ENCODE measurements around the gene SGMS1. TPM values are rescaled to one million over a fixed set of nuclear protein-coding genes. Genes with fewer than 3 reads are reported as not detected.

SGMS1 gene
- polyA plus RNA-seq, 2 of the 4 experiments (the other 2 are of a cell fraction), result 22.7 to 28.2 TPM

DNA sequence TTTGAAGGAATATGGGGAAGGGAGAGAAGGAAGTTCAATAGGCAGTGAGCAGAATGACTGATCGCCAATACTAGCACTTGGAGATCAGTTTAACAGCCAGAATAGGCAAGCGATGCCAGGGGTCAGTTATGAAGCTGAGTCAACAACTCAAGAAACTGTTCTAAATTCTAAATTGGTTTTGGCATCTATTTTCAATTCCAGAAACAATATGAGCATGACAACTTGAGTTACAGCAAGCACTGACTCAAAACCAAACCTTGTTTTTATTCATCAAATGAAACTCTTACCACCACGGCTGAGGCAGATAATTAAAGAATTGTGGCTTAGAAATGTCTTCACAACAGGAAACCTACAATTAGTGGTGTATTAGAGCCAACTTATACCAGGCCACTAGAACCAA is 192.0 kb downstream of the SGMS1 start:
- H3K27ac ChIP-seq, result no peak overlapping the region
- DNase-seq (ENCODE audit: low read depth in 1 of 2, low spot score in 1 of 2), result no peak
- no peak overlapping the region for H3K4me2 ChIP-seq
- ChIA-PET CTCF (interaction anchor here (1.4 kb wide), 1 partner anchor 10 kb away, joined by 3 read pairs; no protein-coding TSS in a partner anchor), POLR2A (no interaction called here)
- no peak for TF ChIP-seq POLR2AphosphoS2 (conservative IDR thresholded peaks at IDR 0.05; ENCODE audit: low read length)
- no peak for TF ChIP-seq HOXA7 (CRISPR knock-in tag; IDR thresholded peaks at IDR 0.05)
- TF ChIP-seq KDM5A (IDR thresholded peaks at IDR 0.05), result no peak
- TF ChIP-seq CBX8 (IDR thresholded peaks at IDR 0.05), result no peak
- TF ChIP-seq KDM1A (IDR thresholded peaks at IDR 0.05; ENCODE audit: low read depth), result no peak
- TF ChIP-seq HOXB13 (CRISPR knock-in tag; IDR thresholded peaks at IDR 0.05; ENCODE audit: low read depth), result no peak
- no peak for TF ChIP-seq EHMT2 (IDR thresholded peaks at IDR 0.05; ENCODE audit: low read depth)
- TF ChIP-seq, protein P1, sequence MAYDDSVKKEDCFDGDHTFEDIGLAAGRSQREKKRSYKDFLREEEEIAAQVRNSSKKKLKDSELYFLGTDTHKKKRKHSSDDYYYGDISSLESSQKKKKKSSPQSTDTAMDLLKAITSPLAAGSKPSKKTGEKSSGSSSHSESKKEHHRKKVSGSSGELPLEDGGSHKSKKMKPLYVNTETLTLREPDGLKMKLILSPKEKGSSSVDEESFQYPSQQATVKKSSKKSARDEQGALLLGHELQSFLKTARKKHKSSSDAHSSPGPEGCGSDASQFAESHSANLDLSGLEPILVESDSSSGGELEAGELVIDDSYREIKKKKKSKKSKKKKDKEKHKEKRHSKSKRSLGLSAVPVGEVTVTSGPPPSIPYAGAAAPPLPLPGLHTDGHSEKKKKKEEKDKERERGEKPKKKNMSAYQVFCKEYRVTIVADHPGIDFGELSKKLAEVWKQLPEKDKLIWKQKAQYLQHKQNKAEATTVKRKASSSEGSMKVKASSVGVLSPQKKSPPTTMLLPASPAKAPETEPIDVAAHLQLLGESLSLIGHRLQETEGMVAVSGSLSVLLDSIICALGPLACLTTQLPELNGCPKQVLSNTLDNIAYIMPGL (CRISPR knock-in tag; IDR thresholded peaks at IDR 0.05; ENCODE audit: borderline replicate concordance), result no peak
- TF ChIP-seq EP300 (IDR thresholded peaks at IDR 0.05), result no peak
- TF ChIP-seq FOXS1 (CRISPR knock-in tag; IDR thresholded peaks at IDR 0.05), result no peak
- no peak for TF ChIP-seq TP53 (CRISPR knock-in tag; IDR thresholded peaks at IDR 0.05)
- TF ChIP-seq RAD21 (conservative IDR thresholded peaks at IDR 0.05 in 1 of 2, IDR thresholded peaks at IDR 0.05 in 1 of 2), result no peak
- WGBS (ENCODE audit: missing lambda C conversion rate), result 94% methylated on average over 3 of the region's 3 CpGs
- H3K9me3 ChIP-seq, result no peaks in the 10 kb centered on the region
- no peak for ATAC-seq
- no peak for FAIRE-seq
- no peaks in the 10 kb centered on the region for H3K4me1 ChIP-seq
- H3K4me3 ChIP-seq, result no peak overlapping the region

DNA sequence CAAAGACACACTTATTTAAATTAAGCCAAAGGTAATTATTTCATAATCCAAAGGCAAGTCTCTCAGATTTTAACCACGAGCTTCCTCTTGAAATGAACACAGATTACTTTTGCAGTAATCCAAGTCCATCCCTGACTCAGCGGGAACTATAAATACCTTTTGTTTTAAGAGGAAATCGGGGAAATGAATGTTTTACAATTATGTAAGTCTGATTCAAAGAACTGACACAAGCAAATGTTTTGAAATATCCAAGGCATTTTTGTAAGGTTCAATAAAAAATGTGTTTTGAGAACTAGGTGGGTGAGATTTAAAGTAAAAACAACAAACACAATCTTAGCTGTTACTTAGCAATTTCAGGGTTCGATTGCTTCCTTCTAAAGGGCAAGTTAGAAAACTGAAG is 192.6 kb downstream of the SGMS1 start:
- FAIRE-seq (no peak), DNase-seq (ENCODE audit: low read depth in 1 of 2, low spot score in 1 of 2) (no peak), ATAC-seq (no peak)
- CTCF ChIA-PET, result no interaction called here
- no peak overlapping the region for H3K4me3 ChIP-seq
- H3K9me3 ChIP-seq, result no peaks in the 10 kb centered on the region
- TF ChIP-seq, protein P2, sequence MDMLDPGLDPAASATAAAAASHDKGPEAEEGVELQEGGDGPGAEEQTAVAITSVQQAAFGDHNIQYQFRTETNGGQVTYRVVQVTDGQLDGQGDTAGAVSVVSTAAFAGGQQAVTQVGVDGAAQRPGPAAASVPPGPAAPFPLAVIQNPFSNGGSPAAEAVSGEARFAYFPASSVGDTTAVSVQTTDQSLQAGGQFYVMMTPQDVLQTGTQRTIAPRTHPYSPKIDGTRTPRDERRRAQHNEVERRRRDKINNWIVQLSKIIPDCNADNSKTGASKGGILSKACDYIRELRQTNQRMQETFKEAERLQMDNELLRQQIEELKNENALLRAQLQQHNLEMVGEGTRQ (IDR thresholded peaks at IDR 0.05), result no peak
- TF ChIP-seq CHD4 (IDR thresholded peaks at IDR 0.05; ENCODE audit: borderline replicate concordance), result no peak
- no peak for TF ChIP-seq JUN (IDR thresholded peaks at IDR 0.05)
- TF ChIP-seq RARB (CRISPR knock-in tag; IDR thresholded peaks at IDR 0.05), result no peak
- TF ChIP-seq EHMT2 (IDR thresholded peaks at IDR 0.05; ENCODE audit: low read depth), result no peak
- TF ChIP-seq, protein P3, sequence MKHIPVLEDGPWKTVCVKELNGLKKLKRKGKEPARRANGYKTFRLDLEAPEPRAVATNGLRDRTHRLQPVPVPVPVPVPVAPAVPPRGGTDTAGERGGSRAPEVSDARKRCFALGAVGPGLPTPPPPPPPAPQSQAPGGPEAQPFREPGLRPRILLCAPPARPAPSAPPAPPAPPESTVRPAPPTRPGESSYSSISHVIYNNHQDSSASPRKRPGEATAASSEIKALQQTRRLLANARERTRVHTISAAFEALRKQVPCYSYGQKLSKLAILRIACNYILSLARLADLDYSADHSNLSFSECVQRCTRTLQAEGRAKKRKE (CRISPR knock-in tag; IDR thresholded peaks at IDR 0.05; ENCODE audit: low read depth), result no peak
- TF ChIP-seq, protein P4, sequence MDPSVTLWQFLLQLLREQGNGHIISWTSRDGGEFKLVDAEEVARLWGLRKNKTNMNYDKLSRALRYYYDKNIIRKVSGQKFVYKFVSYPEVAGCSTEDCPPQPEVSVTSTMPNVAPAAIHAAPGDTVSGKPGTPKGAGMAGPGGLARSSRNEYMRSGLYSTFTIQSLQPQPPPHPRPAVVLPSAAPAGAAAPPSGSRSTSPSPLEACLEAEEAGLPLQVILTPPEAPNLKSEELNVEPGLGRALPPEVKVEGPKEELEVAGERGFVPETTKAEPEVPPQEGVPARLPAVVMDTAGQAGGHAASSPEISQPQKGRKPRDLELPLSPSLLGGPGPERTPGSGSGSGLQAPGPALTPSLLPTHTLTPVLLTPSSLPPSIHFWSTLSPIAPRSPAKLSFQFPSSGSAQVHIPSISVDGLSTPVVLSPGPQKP (IDR thresholded peaks at IDR 0.05; ENCODE audit: low read depth, low read length), result no peak
- no peak for TF ChIP-seq PHF8 (IDR thresholded peaks at IDR 0.05; ENCODE audit: borderline replicate concordance, low read depth)
- TF ChIP-seq, protein P5, sequence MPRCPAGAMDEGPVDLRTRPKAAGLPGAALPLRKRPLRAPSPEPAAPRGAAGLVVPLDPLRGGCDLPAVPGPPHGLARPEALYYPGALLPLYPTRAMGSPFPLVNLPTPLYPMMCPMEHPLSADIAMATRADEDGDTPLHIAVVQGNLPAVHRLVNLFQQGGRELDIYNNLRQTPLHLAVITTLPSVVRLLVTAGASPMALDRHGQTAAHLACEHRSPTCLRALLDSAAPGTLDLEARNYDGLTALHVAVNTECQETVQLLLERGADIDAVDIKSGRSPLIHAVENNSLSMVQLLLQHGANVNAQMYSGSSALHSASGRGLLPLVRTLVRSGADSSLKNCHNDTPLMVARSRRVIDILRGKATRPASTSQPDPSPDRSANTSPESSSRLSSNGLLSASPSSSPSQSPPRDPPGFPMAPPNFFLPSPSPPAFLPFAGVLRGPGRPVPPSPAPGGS (IDR thresholded peaks at IDR 0.05), result no peak
- no peak for TF ChIP-seq JUNB (IDR thresholded peaks at IDR 0.05)
- TF ChIP-seq POLR2AphosphoS2 (conservative IDR thresholded peaks at IDR 0.05; ENCODE audit: low read length), result no peak
- no peak for TF ChIP-seq CEBPB (IDR thresholded peaks at IDR 0.05)
- TF ChIP-seq, protein P6, sequence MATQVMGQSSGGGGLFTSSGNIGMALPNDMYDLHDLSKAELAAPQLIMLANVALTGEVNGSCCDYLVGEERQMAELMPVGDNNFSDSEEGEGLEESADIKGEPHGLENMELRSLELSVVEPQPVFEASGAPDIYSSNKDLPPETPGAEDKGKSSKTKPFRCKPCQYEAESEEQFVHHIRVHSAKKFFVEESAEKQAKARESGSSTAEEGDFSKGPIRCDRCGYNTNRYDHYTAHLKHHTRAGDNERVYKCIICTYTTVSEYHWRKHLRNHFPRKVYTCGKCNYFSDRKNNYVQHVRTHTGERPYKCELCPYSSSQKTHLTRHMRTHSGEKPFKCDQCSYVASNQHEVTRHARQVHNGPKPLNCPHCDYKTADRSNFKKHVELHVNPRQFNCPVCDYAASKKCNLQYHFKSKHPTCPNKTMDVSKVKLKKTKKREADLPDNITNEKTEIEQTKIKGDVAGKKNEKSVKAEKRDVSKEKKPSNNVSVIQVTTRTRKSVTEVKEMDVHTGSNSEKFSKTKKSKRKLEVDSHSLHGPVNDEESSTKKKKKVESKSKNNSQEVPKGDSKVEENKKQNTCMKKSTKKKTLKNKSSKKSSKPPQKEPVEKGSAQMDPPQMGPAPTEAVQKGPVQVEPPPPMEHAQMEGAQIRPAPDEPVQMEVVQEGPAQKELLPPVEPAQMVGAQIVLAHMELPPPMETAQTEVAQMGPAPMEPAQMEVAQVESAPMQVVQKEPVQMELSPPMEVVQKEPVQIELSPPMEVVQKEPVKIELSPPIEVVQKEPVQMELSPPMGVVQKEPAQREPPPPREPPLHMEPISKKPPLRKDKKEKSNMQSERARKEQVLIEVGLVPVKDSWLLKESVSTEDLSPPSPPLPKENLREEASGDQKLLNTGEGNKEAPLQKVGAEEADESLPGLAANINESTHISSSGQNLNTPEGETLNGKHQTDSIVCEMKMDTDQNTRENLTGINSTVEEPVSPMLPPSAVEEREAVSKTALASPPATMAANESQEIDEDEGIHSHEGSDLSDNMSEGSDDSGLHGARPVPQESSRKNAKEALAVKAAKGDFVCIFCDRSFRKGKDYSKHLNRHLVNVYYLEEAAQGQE (IDR thresholded peaks at IDR 0.05), result no peak
- TF ChIP-seq RFX5 (IDR thresholded peaks at IDR 0.05), result no peak
- no peak for TF ChIP-seq ZFP36 (IDR thresholded peaks at IDR 0.05; ENCODE audit: borderline replicate concordance, partially characterized antibody)
- no peak for TF ChIP-seq GATA3 (IDR thresholded peaks at IDR 0.05; ENCODE audit: borderline replicate concordance)
- no peak for TF ChIP-seq SMC3 (IDR thresholded peaks at IDR 0.05)
- WGBS (ENCODE audit: missing lambda C conversion rate), result 68% methylated on average over 4 of the region's 4 CpGs
- H3K27ac ChIP-seq, result no peak overlapping the region
- POLR2A ChIA-PET, result no interaction called here
- no peaks in the 10 kb centered on the region for H3K4me1 ChIP-seq
- H3K4me2 ChIP-seq, result no peak overlapping the region

All from A549 (cell line).